DND-41 (cell line): Measurements from ENCODE around the gene PHB1.

Source experiments
- ATAC-seq: fragments of 200-7000 bp; cut with Tn5 transposase; 3 replicates; pipeline ENCODE4 v1.9.1; 2021; ENCODE audit warnings: low read depth; ENCODE audit not compliant: insufficient read depth
- DNase-seq: peaks from one replicate; pipeline ENCODE4 v3.0.0-alpha.2; 2020
- H2AFZ ChIP-seq: 2 replicates; pipeline ENCODE4 v1.6.0; 2012; ENCODE audit warnings: low read depth, low read length
- H3K27ac ChIP-seq: 2 replicates; pipeline ENCODE4 v1.5.1; 2012; ENCODE audit warnings: low read length, inconsistent platforms
- H3K27me3 ChIP-seq: fragments of 200-600 bp; sonication (generic); 2 replicates; pipeline ENCODE4 v1.6.0; 2012; ENCODE audit warnings: low read length, mild to moderate bottlenecking, inconsistent platforms; ENCODE audit not compliant: insufficient read depth, poor library complexity
- H3K36me3 ChIP-seq: 2 replicates; pipeline ENCODE4 v1.5.1; 2012; ENCODE audit warnings: low read length, inconsistent platforms; ENCODE audit not compliant: insufficient read depth
- H3K4me1 ChIP-seq: 2 replicates; pipeline ENCODE4 v1.5.1; 2012; ENCODE audit warnings: mild to moderate bottlenecking, low read length; ENCODE audit not compliant: insufficient read depth
- H3K4me2 ChIP-seq: 2 replicates; pipeline ENCODE4 v1.6.0; 2012; ENCODE audit warnings: mild to moderate bottlenecking, moderate library complexity, low read length, inconsistent platforms; ENCODE audit not compliant: insufficient read depth
- H3K4me3 ChIP-seq, 2 experiments: fragments of 200-600 bp in 1 of 2; shearing (Covaris generic) in 1 of 2; 2 replicates each; pipeline ENCODE4 v1.5.1; 2012 to 2016; ENCODE audit warnings: inconsistent platforms in 2 of 2, low read length in 2 of 2, mild to moderate bottlenecking in 2 of 2, low read depth in 1 of 2, moderate library complexity in 1 of 2
- H3K79me2 ChIP-seq: 2 replicates; pipeline ENCODE4 v1.6.0; 2012; ENCODE audit warnings: low read length, inconsistent platforms; ENCODE audit not compliant: insufficient read depth
- H3K9ac ChIP-seq: 2 replicates; pipeline ENCODE4 v1.6.0; 2012; ENCODE audit warnings: low read depth, mild to moderate bottlenecking, inconsistent platforms, low read length, moderate library complexity
- H3K9me3 ChIP-seq: 2 replicates; pipeline ENCODE4 v1.5.1; 2012; ENCODE audit warnings: low read length, moderate library complexity, mild to moderate bottlenecking, inconsistent platforms; ENCODE audit not compliant: insufficient read depth, severe bottlenecking
- H4K20me1 ChIP-seq: 2 replicates; pipeline ENCODE4 v1.6.0; 2012; ENCODE audit warnings: low read length; ENCODE audit not compliant: insufficient read depth
- EZH2 ChIP-seq: IDR thresholded peaks from 3 replicates; pipeline ENCODE4 v1.6.1; 2012; ENCODE audit warnings: borderline replicate concordance, low read depth, mild to moderate bottlenecking, moderate library complexity, low read length, inconsistent platforms; ENCODE audit not compliant: severe bottlenecking
- TF ChIP-seq, protein P1 (sequence below): IDR thresholded peaks from 2 replicates; pipeline ENCODE4 v1.5.1; 2012; ENCODE audit warnings: borderline replicate concordance, low read length, moderate library complexity, mild to moderate bottlenecking; ENCODE audit not compliant: poor library complexity, severe bottlenecking; ENCODE audit errors: extremely low read depth

The PHB1 gene

DNA sequence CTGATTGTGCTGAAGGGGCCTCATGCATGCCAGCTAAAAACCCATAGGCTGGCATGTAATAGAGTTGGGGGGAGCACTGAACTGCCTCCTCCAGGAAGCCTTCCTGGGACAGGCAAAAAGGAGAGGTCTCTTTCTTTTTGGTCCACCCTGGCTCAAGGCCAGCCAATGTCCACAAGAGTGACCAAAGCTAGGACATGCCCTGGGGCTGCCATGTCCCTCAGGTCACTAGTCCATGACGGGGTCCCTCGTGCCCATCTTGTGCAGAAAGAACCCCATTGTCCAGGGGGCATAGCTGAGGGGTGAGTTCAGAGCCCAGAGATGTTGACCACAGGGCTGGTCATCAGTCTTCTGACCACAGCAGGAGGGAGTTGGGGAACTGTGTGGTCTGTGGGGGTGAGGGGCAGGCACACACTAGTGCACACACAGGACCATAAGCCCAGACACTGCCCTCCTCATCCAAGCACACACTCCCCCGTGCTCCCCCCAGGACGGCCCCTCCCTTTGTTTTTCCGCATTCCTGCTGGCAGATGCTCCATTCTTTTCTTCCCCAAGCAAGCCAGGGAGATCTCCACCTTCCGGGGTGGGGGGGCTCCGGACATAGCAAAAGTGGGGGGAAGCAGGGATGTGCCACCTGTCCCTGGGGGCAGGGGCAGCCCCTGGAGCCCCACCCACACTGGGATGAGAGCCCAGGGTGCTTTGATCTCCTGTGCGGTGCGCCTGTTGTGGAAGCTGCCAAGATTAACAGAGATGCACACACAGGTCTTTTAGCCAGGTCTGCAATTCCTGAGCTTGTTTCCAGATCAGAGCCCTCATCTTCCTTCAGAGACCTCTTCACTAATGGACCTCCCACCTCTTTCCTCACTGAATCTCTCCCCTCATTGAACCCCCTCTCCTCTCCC lies 25.2 kb upstream of the PHB1 start:
- Histone ChIP-seq H3K4me2 (no peak overlapping the region), H4K20me1 (peaks cover 3% of the 10 kb centered on the region; the same call in 1 of the 2 replicates), H3K9me3 (no peaks in the 10 kb centered on the region), H3K36me3 (no peaks in the 10 kb centered on the region), H3K4me1 (no peaks in the 10 kb centered on the region), H3K4me3 (no peak overlapping the region), H3K79me2 (no peaks in the 10 kb centered on the region), H2AFZ (no peak overlapping the region), H3K27me3 (peaks cover 12% of the 10 kb centered on the region), H3K27ac (no peak overlapping the region), H3K9ac (no peak overlapping the region)
- DNase-seq (no peak), ATAC-seq (no peak)
- TF ChIP-seq EZH2 = no peak
- TF ChIP-seq, protein P1, sequence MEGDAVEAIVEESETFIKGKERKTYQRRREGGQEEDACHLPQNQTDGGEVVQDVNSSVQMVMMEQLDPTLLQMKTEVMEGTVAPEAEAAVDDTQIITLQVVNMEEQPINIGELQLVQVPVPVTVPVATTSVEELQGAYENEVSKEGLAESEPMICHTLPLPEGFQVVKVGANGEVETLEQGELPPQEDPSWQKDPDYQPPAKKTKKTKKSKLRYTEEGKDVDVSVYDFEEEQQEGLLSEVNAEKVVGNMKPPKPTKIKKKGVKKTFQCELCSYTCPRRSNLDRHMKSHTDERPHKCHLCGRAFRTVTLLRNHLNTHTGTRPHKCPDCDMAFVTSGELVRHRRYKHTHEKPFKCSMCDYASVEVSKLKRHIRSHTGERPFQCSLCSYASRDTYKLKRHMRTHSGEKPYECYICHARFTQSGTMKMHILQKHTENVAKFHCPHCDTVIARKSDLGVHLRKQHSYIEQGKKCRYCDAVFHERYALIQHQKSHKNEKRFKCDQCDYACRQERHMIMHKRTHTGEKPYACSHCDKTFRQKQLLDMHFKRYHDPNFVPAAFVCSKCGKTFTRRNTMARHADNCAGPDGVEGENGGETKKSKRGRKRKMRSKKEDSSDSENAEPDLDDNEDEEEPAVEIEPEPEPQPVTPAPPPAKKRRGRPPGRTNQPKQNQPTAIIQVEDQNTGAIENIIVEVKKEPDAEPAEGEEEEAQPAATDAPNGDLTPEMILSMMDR = no peak

DNA sequence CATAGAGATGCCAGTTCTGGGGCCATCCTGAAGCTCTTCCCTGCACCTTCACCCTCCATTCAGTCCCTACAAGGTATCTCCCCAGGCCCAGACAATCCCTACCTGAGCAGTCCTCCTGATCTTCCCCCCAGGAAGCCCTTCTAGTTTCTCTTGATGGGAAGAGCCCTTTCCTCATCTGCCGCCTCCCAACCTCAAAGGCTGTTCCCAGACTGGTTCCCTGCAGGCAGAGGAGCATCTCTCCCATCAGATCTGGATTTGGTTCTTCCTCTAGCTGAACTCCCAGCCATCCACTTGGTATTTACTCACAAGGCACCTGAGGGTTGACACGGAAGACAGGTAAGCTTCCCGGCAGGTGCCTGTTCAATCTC lies 24.6 kb upstream of the PHB1 start:
- no peaks in the 10 kb centered on the region for H3K79me2 ChIP-seq
- DNase-seq (no peak), ATAC-seq (no peak)
- no peaks in the 10 kb centered on the region for H3K9me3 ChIP-seq
- H3K27me3 ChIP-seq = peaks cover 12% of the 10 kb centered on the region
- H3K36me3 ChIP-seq = no peaks in the 10 kb centered on the region
- H3K4me1 ChIP-seq = no peaks in the 10 kb centered on the region
- H2AFZ ChIP-seq = no peak overlapping the region
- TF ChIP-seq, protein P1 = no peak
- no peak for TF ChIP-seq EZH2
- H3K27ac ChIP-seq = no peak overlapping the region
- H3K4me3 ChIP-seq = no peak overlapping the region
- H3K4me2 ChIP-seq = no peak overlapping the region
- peaks cover 3% of the 10 kb centered on the region; the same call in 1 of the 2 replicates for H4K20me1 ChIP-seq
- no peak overlapping the region for H3K9ac ChIP-seq

DNA sequence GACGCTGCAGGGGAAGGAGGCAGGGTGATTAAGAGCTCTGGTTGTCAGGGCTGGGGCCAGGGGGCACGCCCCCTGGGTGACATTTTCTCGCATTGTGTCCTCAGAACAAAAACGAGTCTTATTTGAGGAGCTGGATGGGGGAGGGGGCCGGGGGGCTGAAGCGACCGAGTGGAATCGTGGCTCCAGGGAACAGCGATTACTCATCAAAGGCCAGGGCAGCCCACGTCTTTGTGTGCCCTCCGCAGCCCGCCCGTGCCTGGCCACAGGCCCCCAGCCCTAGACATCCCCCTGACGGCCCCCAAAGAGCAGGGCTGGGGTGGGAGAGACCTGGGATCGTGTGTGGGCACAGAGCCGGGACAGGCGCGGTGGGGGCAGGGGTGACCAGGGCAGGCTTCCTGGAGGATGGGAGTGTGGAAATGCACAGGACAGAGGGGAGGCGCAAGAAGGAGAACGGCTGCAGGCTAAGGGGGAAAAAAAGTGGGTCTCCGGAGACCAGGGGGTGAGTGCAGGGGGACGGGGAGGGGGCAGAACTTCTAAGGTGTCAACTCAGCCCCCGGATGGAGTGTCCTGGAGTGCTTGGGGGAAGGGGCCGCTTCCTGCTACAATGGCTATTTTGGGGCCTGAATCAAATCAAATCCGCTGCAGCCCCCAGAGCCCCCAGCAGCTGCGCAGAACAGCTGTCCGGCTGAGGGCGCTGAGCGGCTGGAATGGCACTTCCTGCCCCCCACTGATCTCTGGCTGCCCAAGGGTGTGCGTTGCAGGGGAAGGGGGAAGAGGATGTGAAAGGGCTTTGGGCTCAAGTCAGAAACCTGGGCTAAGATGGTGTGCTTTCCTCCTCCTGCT lies 24.0 kb upstream of the PHB1 start:
- Histone ChIP-seq H3K4me1 (no peaks in the 10 kb centered on the region), H4K20me1 (peaks cover 3% of the 10 kb centered on the region; the same call in 1 of the 2 replicates), H3K79me2 (no peaks in the 10 kb centered on the region), H3K9ac (no peak overlapping the region), H3K9me3 (no peaks in the 10 kb centered on the region), H3K27me3 (peaks cover 12% of the 10 kb centered on the region), H3K4me2 (no peak overlapping the region), H3K36me3 (no peaks in the 10 kb centered on the region), H3K27ac (no peak overlapping the region), H2AFZ (no peak overlapping the region), H3K4me3 (no peak overlapping the region)
- ATAC-seq = no peak
- TF ChIP-seq EZH2 = no peak
- TF ChIP-seq, protein P1 = no peak
- no peak for DNase-seq
